ENCODE data around the gene DAAM2.

- TF ChIP-seq CTCF (IDR thresholded peaks at IDR 0.05) (no peak), POLR2A (IDR thresholded peaks at IDR 0.05) (no peak)
These were observed 51.3 kb downstream of the DAAM2 start for GRCh38 chr6:39843305-39844020.

Data from right lobe of liver (tissue), 4 donors.